Measurements from ENCODE around the gene CHRNB1.

Gene CHRNB1, protein sequence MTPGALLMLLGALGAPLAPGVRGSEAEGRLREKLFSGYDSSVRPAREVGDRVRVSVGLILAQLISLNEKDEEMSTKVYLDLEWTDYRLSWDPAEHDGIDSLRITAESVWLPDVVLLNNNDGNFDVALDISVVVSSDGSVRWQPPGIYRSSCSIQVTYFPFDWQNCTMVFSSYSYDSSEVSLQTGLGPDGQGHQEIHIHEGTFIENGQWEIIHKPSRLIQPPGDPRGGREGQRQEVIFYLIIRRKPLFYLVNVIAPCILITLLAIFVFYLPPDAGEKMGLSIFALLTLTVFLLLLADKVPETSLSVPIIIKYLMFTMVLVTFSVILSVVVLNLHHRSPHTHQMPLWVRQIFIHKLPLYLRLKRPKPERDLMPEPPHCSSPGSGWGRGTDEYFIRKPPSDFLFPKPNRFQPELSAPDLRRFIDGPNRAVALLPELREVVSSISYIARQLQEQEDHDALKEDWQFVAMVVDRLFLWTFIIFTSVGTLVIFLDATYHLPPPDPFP

GRCh38 chr17:7444682-7445618, at the start of gene CHRNB1:
CHRNB1 (plus strand) TSS chr17:7445061; CDS start chr17:7445128, 67 bp downstream.
- peak; percentile 92 for DNase-seq

- no peak for DNase-seq
These were observed 48.7 kb upstream of the CHRNB1 start for GRCh38 chr17:7396147-7396546.

- no peak for DNase-seq
These were observed 46.2 kb upstream of the CHRNB1 start for GRCh38 chr17:7398612-7399011.

DNA sequence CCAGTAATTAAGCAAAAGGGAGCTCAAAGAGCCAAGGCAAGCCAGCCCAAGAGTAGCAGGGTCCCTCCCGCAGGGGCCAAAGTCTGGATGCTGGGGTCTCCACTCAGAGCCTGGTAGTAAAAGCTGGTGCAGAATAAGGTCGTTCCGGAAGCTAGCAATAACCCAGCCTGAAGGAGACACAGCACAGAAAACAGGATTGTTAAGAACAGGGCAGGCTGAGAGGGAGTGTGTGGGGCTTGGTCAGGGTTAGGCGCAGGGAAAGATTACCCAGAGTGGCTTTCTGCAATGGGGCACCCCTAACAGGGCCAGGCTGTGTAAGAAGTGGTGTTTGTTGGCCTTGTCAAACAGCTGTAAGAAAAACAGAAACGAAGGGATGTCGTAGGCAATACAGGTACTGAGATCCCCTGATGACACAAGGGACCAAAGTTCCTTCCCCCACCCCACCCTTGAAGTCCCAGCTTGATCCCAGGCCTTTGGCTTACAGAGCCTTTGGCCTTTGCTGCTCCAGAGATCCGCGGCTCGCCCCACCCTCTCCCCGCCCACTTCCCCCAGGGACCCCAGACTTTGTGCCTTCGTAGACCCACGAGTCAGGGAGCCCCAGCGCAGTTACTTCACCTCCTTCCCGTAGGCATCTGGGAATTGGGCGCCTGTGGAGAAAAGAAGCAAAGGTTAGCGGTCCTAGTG, 41.7 kb upstream of the CHRNB1 start:
- no peak for DNase-seq

- no peak for DNase-seq
These were observed 41.2 kb upstream of the CHRNB1 start for GRCh38 chr17:7403727-7403976.

GRCh38 chr17:7403977-7404736, 40.7 kb upstream of the CHRNB1 start, which contains the start of gene TMEM256:
TMEM256 (minus strand) TSS chr17:7404097; CDS start chr17:7404084, 13 bp downstream.
- DNase-seq = peak; percentile 100

GRCh38 chr17:7404737-7405349, 40.0 kb upstream of the CHRNB1 start:
- DNase-seq = peak; percentile 92

GRCh38 chr17:7405350-7406234, 39.3 kb upstream of the CHRNB1 start:
- peak; percentile 50 for DNase-seq

GRCh38 chr17:7406235-7406825, 38.5 kb upstream of the CHRNB1 start:
- peak; percentile 35 for DNase-seq

GRCh38 chr17:7407082-7407481, 37.8 kb upstream of the CHRNB1 start:
- no peak for DNase-seq

GRCh38 chr17:7407485-7408251, 37.2 kb upstream of the CHRNB1 start, which contains the start of gene NLGN2:
NLGN2 (plus strand) TSS chr17:7407845; CDS start chr17:7408256, 411 bp downstream.
- no peak for DNase-seq

GRCh38 chr17:7408252-7408727, 36.6 kb upstream of the CHRNB1 start:
- DNase-seq = no peak

- no peak for DNase-seq
These were observed 36.0 kb upstream of the CHRNB1 start for GRCh38 chr17:7408863-7409262.

GRCh38 chr17:7409716-7410115, 35.1 kb upstream of the CHRNB1 start:
- no peak for DNase-seq

DNA sequence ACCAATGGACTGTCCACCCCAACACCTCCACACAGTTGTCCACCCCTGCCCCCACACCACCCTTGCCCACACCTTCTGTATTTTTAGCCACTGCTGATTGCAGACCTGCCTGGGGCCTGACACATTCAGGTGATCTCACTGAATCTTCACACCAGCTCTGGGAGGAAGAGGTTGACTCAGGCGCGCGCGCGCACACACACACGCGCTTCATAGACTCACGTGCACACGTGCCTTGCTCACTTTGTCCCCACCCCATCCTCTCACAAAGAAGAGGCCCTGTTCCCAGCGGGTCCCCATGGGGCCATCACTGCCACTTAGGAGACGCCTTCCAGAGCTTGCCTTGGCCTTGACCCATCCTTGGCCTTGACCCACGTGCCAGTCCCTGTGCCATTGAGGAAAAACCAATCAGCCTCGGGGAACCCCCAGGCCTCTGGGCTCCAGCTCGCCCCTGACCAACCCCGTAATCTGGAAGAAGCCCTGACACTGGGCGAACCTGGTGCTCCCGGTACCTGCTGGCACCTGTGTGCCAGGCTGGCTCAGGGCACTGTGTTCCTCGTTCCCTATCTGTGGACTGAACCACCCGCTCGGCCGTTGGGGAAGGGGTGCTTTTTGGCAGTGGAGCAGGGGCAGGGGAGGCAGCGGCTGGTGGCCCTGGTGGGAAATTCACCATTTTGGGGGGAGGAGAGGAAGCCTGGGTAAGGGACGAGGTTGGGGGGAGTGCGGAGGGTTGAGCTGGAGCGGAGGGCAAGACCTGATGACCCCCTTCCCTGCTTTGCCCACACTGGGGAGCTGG, 34.0 kb upstream of the CHRNB1 start:
- no peak for DNase-seq

DNA sequence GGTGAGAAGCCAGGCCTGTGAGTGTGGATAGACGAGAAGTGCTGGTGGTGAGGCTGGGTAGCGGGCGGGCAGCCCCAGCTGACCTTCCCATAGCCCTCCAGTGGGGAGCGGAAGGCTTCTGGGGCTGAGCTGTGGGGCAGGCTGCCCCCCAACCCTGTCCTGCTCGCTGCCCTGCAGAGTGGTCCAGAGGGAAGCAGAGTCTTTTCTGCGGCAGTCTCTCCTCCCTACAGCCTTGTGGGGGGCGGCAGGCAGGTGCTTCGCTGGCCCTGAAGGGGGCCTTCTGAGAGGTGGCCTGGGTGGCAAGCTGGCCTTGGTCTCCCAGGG, 33.5 kb upstream of the CHRNB1 start:
- no peak for DNase-seq

DNA sequence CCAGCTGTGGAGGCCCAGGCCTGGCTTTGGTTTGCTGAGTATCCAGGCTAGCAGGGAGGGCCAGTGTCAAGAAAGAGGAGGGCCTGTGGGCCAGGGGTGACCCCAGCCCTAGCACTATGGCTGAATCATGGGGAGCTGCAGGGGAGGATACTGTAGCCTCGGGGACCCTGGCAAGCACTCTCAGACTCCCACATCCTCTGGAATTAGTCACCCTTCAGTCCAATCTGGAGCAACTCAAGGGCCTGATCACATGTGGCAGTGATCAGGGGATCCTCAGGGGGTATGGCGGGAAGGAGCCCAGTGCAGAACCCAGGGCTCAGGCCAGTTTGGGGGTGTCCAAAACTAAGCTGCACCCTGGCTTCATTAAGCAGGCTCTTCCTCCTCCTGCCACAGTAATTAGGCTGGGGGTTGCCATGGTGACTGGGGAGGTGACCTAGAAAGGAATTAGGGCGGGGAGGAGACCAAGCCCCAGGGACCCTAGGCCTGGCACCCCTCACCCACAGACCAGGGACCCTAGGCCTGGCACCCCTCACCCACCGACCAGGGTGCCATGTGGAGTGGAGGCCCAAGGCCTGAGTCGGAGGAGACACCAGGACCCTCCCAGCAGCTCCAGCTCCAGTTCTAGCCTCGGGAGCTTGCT, 31.4 kb upstream of the CHRNB1 start:
- no peak for DNase-seq

GRCh38 chr17:7414837-7415236, 30.0 kb upstream of the CHRNB1 start:
- no peak for DNase-seq
